ENCODE measurements around the gene APOC4.

The APOC4 gene

GRCh38 chr19:44960906-44961728 is 19.1 kb downstream of the APOC4 start:
- TF ChIP-seq MEIS1 (CRISPR knock-in tag; IDR thresholded peaks at IDR 0.05; ENCODE audit: borderline replicate concordance): no peak
- no peak for TF ChIP-seq ZSCAN30 (tag by site-specific recombination; IDR thresholded peaks at IDR 0.05)
- no peak for TF ChIP-seq ZNF354C (tag by site-specific recombination; IDR thresholded peaks at IDR 0.05; ENCODE audit: borderline replicate concordance, low read depth)
- no peak for TF ChIP-seq ZNF174 (tag by site-specific recombination; IDR thresholded peaks at IDR 0.05)
- TF ChIP-seq ZNF48 (tag by site-specific recombination; IDR thresholded peaks at IDR 0.05): no peak
- no peak for TF ChIP-seq ZNF184 (tag by site-specific recombination; IDR thresholded peaks at IDR 0.05)
- TF ChIP-seq ZNF266 (tag by site-specific recombination; IDR thresholded peaks at IDR 0.05; ENCODE audit: low read depth): no peak
- no peak for TF ChIP-seq SP7 (tag by site-specific recombination; IDR thresholded peaks at IDR 0.05)
- TF ChIP-seq ZNF362 (tag by site-specific recombination; IDR thresholded peaks at IDR 0.05): no peak
- TF ChIP-seq ZNF10 (tag by site-specific recombination; IDR thresholded peaks at IDR 0.05): no peak
- no peak for TF ChIP-seq ZNF600 (tag by site-specific recombination; IDR thresholded peaks at IDR 0.05)
- no peak for TF ChIP-seq ZNF510 (tag by site-specific recombination; IDR thresholded peaks at IDR 0.05; ENCODE audit: insufficient replicate concordance)
- no peak for TF ChIP-seq BCL6B (tag by site-specific recombination; IDR thresholded peaks at IDR 0.05)
- no peak for TF ChIP-seq PRDM2 (tag by site-specific recombination; IDR thresholded peaks at IDR 0.05; ENCODE audit: borderline replicate concordance)
- no peak for TF ChIP-seq ZBTB10 (tag by site-specific recombination; IDR thresholded peaks at IDR 0.05)
- no peak for TF ChIP-seq GFI1B (tag by site-specific recombination; IDR thresholded peaks at IDR 0.05)
- Histone ChIP-seq H3K9me3 (ENCODE audit: control insufficient read depth, insufficient read depth, low read depth, low read length) (no peaks in the 10 kb centered on the region), H3K4me3 (ENCODE audit: low read depth, low read length) (no peak overlapping the region), H3K4me1 (ENCODE audit: control insufficient read depth, insufficient read depth, low read length) (peaks cover 7% of the 10 kb centered on the region), H3K36me3 (ENCODE audit: control insufficient read depth in 2 of 2, insufficient read depth in 1 of 2, low read length in 2 of 2) (peaks cover 55 to 58% of the 10 kb centered on the region in 2 experiments), H3K27ac (ENCODE audit: extremely low read depth, low read depth, low read length) (0 out of 2 replicates have a peak overlapping the region, but pooled peaks have one; percentile 16)
- ChIA-PET POLR2A (interaction anchor here (0.5 kb wide), 1 partner anchor 61 kb away, joined by 5 read pairs; no protein-coding TSS in a partner anchor), CTCF (interaction anchor here (1.1 to 1.6 kb wide), 2 partner anchors 9 to 33 kb away, joined by 3 read pairs; no protein-coding TSS in a partner anchor)
